Mesothelial cell of epicardium (in vitro differentiated cells): ENCODE results near the gene CRISPLD2. TPM values are rescaled to one million over a fixed set of nuclear protein-coding genes. Genes with fewer than 3 reads are reported as not detected.

Experiments
- DNase-seq, 2 experiments: peaks; one replicate each; pipeline ENCODE4 v3.0.0; 2021; ENCODE audit warnings: low spot score in 2 of 2; ENCODE audit not compliant: unreplicated experiment in 2 of 2
- H3K27ac Mint-ChIP-seq: 2 replicates; pipeline ENCODE4 v1.8.0; 2021; ENCODE audit warnings: mixed read lengths
- H3K27me3 Mint-ChIP-seq: 2 replicates; pipeline ENCODE4 v1.8.0; 2021; ENCODE audit warnings: low read depth, mixed read lengths
- H3K36me3 Mint-ChIP-seq: 2 replicates; pipeline ENCODE4 v1.8.0; 2021; ENCODE audit warnings: mixed read lengths
- H3K4me1 Mint-ChIP-seq: 2 replicates; pipeline ENCODE4 v1.8.0; 2021; ENCODE audit warnings: mixed read lengths
- H3K4me3 Mint-ChIP-seq: 2 replicates; pipeline ENCODE4 v1.8.0; 2021; ENCODE audit warnings: mild to moderate bottlenecking, moderate library complexity, mixed read lengths
- H3K9me3 Mint-ChIP-seq: 2 replicates; pipeline ENCODE4 v1.8.0; 2021; ENCODE audit warnings: mixed read lengths
- CTCF ChIP-seq: fragments of 200-600 bp; sonication (generic); IDR thresholded peaks from one replicate; pipeline ENCODE4 v1.5.0; 2021; ENCODE audit warnings: antibody characterized with exemption; ENCODE audit not compliant: unreplicated experiment
- total RNA-seq: library from RNA; stranded (reverse); gene quantifications from 3 replicates; pipeline ENCODE4 v1.2.1, GENCODE V29; 2021

The CRISPLD2 gene
- total RNA-seq, 1 donor from 2014 or later, result 80.1 TPM

GRCh38 chr16:84885342-84885910 is 65.6 kb downstream of the CRISPLD2 start:
- TF ChIP-seq CTCF, result no peak
- H3K4me1 Mint-ChIP-seq, result peaks cover 18% of the 10 kb centered on the region
- no peak for DNase-seq
- H3K4me3 Mint-ChIP-seq, result no peak overlapping the region
- H3K27me3 Mint-ChIP-seq, result no peaks in the 10 kb centered on the region
- H3K9me3 Mint-ChIP-seq, result no peaks in the 10 kb centered on the region
- H3K36me3 Mint-ChIP-seq, result peaks cover 32% of the 10 kb centered on the region
- peak overlapping the region; percentile 84 for H3K27ac Mint-ChIP-seq

- Mint-ChIP-seq H3K4me3 (no peak overlapping the region), H3K4me1 (peaks cover 25% of the 10 kb centered on the region), H3K27me3 (no peaks in the 10 kb centered on the region)
These were observed 66.8 kb downstream of the CRISPLD2 start for GRCh38 chr16:84886497-84887090.

GRCh38 chr16:84887207-84887606 is 67.4 kb downstream of the CRISPLD2 start:
- no peak for TF ChIP-seq CTCF
- H3K27me3 Mint-ChIP-seq, result no peaks in the 10 kb centered on the region
- no peak overlapping the region for H3K27ac Mint-ChIP-seq
- H3K4me1 Mint-ChIP-seq, result peaks cover 25% of the 10 kb centered on the region
- DNase-seq, result no peak
- no peaks in the 10 kb centered on the region for H3K9me3 Mint-ChIP-seq
- H3K36me3 Mint-ChIP-seq, result peaks cover 24% of the 10 kb centered on the region
- no peak overlapping the region for H3K4me3 Mint-ChIP-seq

More at GRCh38 chr16:84886497-84887090, 66.8 kb downstream of the CRISPLD2 start:
- no peak for DNase-seq
- TF ChIP-seq CTCF, result no peak
- no peaks in the 10 kb centered on the region for H3K9me3 Mint-ChIP-seq
- peaks cover 29% of the 10 kb centered on the region for H3K36me3 Mint-ChIP-seq
- H3K27ac Mint-ChIP-seq, result no peak overlapping the region

- no peaks in the 10 kb centered on the region for H3K27me3 Mint-ChIP-seq
- H3K4me1 Mint-ChIP-seq, result peaks cover 25% of the 10 kb centered on the region
- H3K27ac Mint-ChIP-seq, result no peak overlapping the region
- TF ChIP-seq CTCF, result no peak
- peaks cover 14% of the 10 kb centered on the region for H3K36me3 Mint-ChIP-seq
- H3K9me3 Mint-ChIP-seq, result no peaks in the 10 kb centered on the region
- no peak overlapping the region for H3K4me3 Mint-ChIP-seq
- DNase-seq, result no peak
These were observed 68.7 kb downstream of the CRISPLD2 start for GRCh38 chr16:84888450-84888849.

- H3K9me3 Mint-ChIP-seq, result no peaks in the 10 kb centered on the region
- no peak overlapping the region for H3K4me3 Mint-ChIP-seq
- H3K27me3 Mint-ChIP-seq, result no peaks in the 10 kb centered on the region
- TF ChIP-seq CTCF, result no peak
- peaks cover 18% of the 10 kb centered on the region for H3K36me3 Mint-ChIP-seq
- peak overlapping the region; percentile 28 for H3K27ac Mint-ChIP-seq
- peaks cover 25% of the 10 kb centered on the region for H3K4me1 Mint-ChIP-seq
- no peak for DNase-seq
These were observed 69.3 kb downstream of the CRISPLD2 start for GRCh38 chr16:84889066-84889465.
